Vagina (tissue), 2 donors: ENCODE measurements around the gene R3HDM2.

ENCODE experiments used
- POLR2AphosphoS5 ChIP-seq, 2 donors: sonication (generic); formaldehyde crosslinking; IDR thresholded peaks; one replicate each; pipeline ENCODE4 v1.9.0; 2017; ENCODE audit warnings: antibody characterized with exemption in 2 of 2, mild to moderate bottlenecking in 2 of 2, low read depth in 1 of 2; ENCODE audit not compliant: insufficient read depth in 1 of 2
- TF ChIP-seq, protein P1 (sequence below), 3 experiments: fragments of 450-650 bp in 2 of 3; fragments of 200-600 bp in 1 of 3; sonication (generic) in 1 of 3; IDR thresholded peaks; one replicate each; pipeline ENCODE4 v1.5.1; 2017 to 2019; ENCODE audit warnings: antibody characterized with exemption in 3 of 3, mild to moderate bottlenecking in 2 of 3, moderate library complexity in 2 of 3

DNA sequence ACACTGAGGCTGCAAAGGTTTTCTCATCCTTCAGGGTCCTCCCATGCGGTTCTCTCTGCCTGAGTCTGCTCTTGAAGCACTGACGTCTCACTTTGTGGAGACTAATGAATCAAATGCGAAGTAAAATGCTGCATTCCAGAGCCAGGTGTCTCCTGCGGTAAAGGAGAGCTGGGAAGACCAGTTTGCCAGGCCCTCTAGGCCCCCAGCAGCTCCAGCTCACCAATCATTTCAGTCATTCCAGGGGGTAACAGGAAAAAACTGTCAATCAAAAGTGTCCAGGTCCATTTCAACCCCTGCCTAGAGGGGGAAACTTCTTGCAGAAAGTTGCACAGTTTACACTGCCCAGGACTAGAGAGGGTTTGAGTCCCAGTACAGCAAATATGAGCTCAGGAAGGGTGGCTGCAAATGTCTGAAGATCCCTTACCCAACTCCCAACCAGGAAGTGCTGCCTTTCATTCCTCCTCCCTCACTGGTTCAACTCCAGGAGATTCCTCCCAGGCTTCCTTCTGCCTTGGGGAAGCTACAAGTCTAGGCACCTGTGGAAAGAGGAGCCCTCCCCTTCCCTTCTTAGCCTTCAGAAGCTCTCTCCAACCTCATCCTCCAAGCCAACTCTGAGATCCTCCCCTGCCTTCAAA lies 217.0 kb downstream of the R3HDM2 start:
- TF ChIP-seq, protein P1, sequence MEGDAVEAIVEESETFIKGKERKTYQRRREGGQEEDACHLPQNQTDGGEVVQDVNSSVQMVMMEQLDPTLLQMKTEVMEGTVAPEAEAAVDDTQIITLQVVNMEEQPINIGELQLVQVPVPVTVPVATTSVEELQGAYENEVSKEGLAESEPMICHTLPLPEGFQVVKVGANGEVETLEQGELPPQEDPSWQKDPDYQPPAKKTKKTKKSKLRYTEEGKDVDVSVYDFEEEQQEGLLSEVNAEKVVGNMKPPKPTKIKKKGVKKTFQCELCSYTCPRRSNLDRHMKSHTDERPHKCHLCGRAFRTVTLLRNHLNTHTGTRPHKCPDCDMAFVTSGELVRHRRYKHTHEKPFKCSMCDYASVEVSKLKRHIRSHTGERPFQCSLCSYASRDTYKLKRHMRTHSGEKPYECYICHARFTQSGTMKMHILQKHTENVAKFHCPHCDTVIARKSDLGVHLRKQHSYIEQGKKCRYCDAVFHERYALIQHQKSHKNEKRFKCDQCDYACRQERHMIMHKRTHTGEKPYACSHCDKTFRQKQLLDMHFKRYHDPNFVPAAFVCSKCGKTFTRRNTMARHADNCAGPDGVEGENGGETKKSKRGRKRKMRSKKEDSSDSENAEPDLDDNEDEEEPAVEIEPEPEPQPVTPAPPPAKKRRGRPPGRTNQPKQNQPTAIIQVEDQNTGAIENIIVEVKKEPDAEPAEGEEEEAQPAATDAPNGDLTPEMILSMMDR (IDR thresholded peaks at IDR 0.05): no peak
- TF ChIP-seq POLR2AphosphoS5 (IDR thresholded peaks at IDR 0.05; ENCODE audit: insufficient read depth in 1 of 2, low read depth in 1 of 2): no peak
